Measurements from ENCODE around the gene SAE1.

The SAE1 gene

DNA sequence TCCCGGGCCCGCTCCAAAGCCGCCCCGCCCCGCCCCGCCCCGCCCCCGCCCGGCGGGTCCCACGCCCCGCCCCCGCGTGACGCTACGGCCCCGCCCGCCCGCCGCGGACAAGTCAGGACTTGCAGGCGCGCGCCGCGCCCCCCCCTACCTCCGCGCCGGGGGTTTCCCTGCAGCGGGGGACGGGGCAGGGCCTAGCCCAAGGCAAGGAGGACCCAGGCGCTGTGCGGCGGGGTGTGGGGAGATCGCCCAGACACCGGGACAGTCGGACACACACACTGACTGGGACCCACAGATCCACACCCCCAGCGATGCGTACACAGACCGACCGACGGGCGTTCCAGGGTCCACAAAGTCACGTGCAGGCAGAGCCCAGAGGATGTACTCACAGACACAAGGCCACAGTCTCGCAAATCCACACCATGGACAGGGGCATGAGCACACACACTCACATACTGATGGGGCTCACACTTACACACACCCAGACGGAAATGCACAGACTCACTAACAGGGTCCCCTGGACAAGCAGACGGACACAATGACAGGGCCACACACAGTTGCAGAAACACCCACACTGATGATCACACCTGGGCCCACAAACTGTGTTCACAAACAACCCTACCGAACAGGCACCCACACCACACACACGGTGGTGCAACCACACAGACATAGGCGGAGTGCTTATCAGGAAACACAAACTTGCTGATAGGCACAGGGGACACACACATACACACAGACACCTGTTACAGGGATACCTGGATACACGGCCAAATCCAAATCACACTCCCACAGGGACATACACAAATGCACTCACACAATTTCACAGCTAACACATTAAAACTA, 100.8 kb downstream of the SAE1 start:
- Histone ChIP-seq H2BK120ac (ENCODE audit: low read depth, low read length) (peak overlapping the region; percentile 96), H3K4me2 (ENCODE audit: insufficient read depth, low read length, poor library complexity, severe bottlenecking) (peak overlapping the region; percentile 97)

DNA sequence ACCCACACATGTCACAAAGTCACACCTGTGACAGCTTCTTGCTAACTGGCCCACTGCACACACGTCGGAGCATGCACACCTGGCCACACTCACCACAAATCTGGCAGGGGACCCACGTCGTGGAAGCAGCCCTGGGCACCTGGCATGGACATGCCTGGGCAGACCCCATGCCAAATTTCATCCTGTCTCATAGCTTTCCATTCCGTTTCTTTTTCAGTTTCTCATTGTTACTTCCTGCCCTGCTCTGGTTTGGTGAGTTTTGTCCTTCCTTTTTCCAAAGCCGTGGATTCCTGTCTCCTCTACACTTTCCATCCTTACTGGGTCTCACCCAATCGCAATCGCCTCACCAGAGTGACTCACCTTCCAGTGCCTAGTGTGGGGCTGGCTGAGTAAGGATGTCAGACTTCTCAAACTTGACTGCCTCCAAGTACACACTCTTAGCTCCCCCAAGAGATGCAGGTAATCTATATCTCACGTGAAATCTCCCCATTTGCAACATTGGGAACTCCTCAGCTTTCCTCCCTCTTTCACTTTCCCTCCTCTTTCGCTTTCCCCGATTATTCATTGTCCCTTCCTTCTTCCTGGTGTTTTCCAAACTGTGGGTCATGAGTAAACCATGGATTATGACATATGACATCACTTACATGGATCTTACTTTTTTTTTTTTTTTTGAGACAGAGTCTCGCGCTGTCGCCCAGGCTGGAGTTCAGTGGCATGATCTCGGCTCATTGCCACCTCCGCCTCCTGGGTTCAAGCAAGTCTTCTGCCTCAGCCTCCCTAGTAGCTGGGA, 102.0 kb downstream of the SAE1 start:
- Histone ChIP-seq H2BK15ac (ENCODE audit: low read length) (no peak overlapping the region), H3K4me2 (ENCODE audit: insufficient read depth, low read length, poor library complexity, severe bottlenecking) (no peak overlapping the region), H4K91ac (ENCODE audit: low read depth, low read length, poor library complexity) (no peak overlapping the region), H3K4ac (ENCODE audit: low read length) (peak overlapping the region; percentile 53), H3K27me3 (ENCODE audit: control insufficient read depth in 3 of 3, insufficient read depth in 3 of 3, low read depth in 1 of 3, low read length in 3 of 3) (no peaks in the 10 kb centered on the region), H3K27ac (replicated peaks; ENCODE audit: low read length) (no peak overlapping the region), H3K9ac (ENCODE audit: low read depth, low read length, poor library complexity) (no peak overlapping the region), H2BK120ac (ENCODE audit: low read depth, low read length) (no peak overlapping the region), H3K4me3 (ENCODE audit: low read length in 2 of 2) (no peak overlapping the region), H3K79me1 (ENCODE audit: low read depth, low read length) (peaks cover 11% of the 10 kb centered on the region), H2BK12ac (ENCODE audit: low read length) (no peak overlapping the region), H3K9me3 (replicated peaks in 1 of 2; ENCODE audit: control insufficient read depth in 2 of 2, insufficient read depth in 1 of 2, low read depth in 1 of 2, low read length in 2 of 2) (peaks cover 0 to 1% of the 10 kb centered on the region in 2 donors), H3K4me1 (ENCODE audit: control insufficient read depth in 2 of 2, insufficient read depth in 1 of 2, low read depth in 1 of 2, low read length in 2 of 2) (peaks cover 22 to 24% of the 10 kb centered on the region in 2 donors), H2BK5ac (ENCODE audit: low read length) (no peak overlapping the region), H2AK5ac (ENCODE audit: low read depth, low read length) (no peak overlapping the region), H2AFZ (ENCODE audit: low read length) (peak overlapping the region; percentile 3), H3K14ac (ENCODE audit: low read length) (no peak overlapping the region), H3K36me3 (replicated peaks in 1 of 2; ENCODE audit: control insufficient read depth in 2 of 2, insufficient read depth in 2 of 2, low read length in 2 of 2) (no peaks in the 10 kb centered on the region), H4K8ac (ENCODE audit: low read depth, low read length) (no peak overlapping the region), H3K23ac (ENCODE audit: low read depth, low read length, poor library complexity) (no peak overlapping the region), H3K18ac (ENCODE audit: low read length) (peak overlapping the region; percentile 69)
- no peak for DNase-seq (ENCODE audit: low spot score)
- WGBS, 2 donors (ENCODE audit: extremely low coverage in 2 of 2, insufficient read length in 2 of 2, insufficient replicate concordance in 1 of 2): no CpG with 5 or more reads among the region's 16 CpGs

More for the DNA sequence above, 100.8 kb downstream of the SAE1 start:
- no peaks in the 10 kb centered on the region for H3K27me3 ChIP-seq (ENCODE audit: control insufficient read depth in 3 of 3, insufficient read depth in 3 of 3, low read depth in 1 of 3, low read length in 3 of 3)
- peak overlapping the region; percentile 100 for H2AK5ac ChIP-seq (ENCODE audit: low read depth, low read length)
- peak overlapping the region; percentile 54 for H2AFZ ChIP-seq (ENCODE audit: low read length)
- H2BK5ac ChIP-seq (ENCODE audit: low read length): peak overlapping the region; percentile 100
- H3K4ac ChIP-seq (ENCODE audit: low read length): peak overlapping the region; percentile 2
- H3K79me1 ChIP-seq (ENCODE audit: low read depth, low read length): peaks cover 14% of the 10 kb centered on the region
- H4K91ac ChIP-seq (ENCODE audit: low read depth, low read length, poor library complexity): peak overlapping the region; percentile 100
- H2BK12ac ChIP-seq (ENCODE audit: low read length): peak overlapping the region; percentile 100
- peaks cover 0 to 1% of the 10 kb centered on the region in 2 donors for H3K9me3 ChIP-seq (replicated peaks in 1 of 2; ENCODE audit: control insufficient read depth in 2 of 2, insufficient read depth in 1 of 2, low read depth in 1 of 2, low read length in 2 of 2)
- WGBS, 2 donors (ENCODE audit: extremely low coverage in 2 of 2, insufficient read length in 2 of 2, insufficient replicate concordance in 1 of 2): no CpG with 5 or more reads among the region's 51 CpGs
- H3K4me3 ChIP-seq (ENCODE audit: low read length in 2 of 2): peak overlapping the region; percentile 58 to 83
- H3K9ac ChIP-seq (ENCODE audit: low read depth, low read length, poor library complexity): peak overlapping the region; percentile 92
- peak; percentile 75 for DNase-seq (ENCODE audit: low spot score)
- H3K27ac ChIP-seq (replicated peaks; ENCODE audit: low read length): peak overlapping the region; percentile 71
- peak overlapping the region; percentile 92 for H3K14ac ChIP-seq (ENCODE audit: low read length)
- H3K23ac ChIP-seq (ENCODE audit: low read depth, low read length, poor library complexity): peak overlapping the region; percentile 98
- peaks cover 27 to 30% of the 10 kb centered on the region in 2 donors for H3K4me1 ChIP-seq (ENCODE audit: control insufficient read depth in 2 of 2, insufficient read depth in 1 of 2, low read depth in 1 of 2, low read length in 2 of 2)
- no peaks in the 10 kb centered on the region for H3K36me3 ChIP-seq (replicated peaks in 1 of 2; ENCODE audit: control insufficient read depth in 2 of 2, insufficient read depth in 2 of 2, low read length in 2 of 2)
- peak overlapping the region; percentile 54 for H4K8ac ChIP-seq (ENCODE audit: low read depth, low read length)
- H2BK15ac ChIP-seq (ENCODE audit: low read length): peak overlapping the region; percentile 98
- peak overlapping the region; percentile 99 for H3K18ac ChIP-seq (ENCODE audit: low read length)

DNA sequence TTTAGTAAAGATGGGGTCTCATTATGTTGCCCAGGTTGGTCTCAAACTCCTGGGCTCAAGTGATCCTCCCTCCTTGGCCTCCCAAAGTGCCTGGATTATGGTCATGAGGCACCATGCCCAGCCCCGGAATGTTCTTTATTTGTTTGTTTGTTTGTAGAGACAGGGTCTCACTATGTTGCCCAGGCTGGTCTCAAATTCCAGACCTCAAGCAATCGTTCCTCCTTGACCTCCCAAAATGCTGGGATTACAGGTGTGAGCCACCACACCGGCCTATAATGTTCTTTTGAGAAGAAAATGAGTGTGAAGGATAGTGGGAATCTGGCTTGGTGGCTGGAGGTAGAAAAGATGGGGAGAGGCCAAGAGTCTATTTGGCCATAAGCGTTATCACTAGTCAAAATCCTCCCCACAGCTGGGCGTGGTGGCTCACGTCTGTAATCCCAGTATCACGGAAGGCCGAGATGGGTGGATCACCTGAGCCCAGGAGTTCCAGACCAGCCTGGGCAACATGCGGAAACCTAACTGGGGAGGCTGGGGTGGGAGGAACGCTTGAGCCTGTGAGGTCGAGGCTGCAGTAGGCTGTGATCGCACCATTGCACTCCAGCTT, 105.5 kb downstream of the SAE1 start:
- no peak overlapping the region for H3K4me3 ChIP-seq (ENCODE audit: low read length in 2 of 2)
- no peak overlapping the region for H2BK15ac ChIP-seq (ENCODE audit: low read length)
- no peaks in the 10 kb centered on the region for H3K36me3 ChIP-seq (replicated peaks in 1 of 2; ENCODE audit: control insufficient read depth in 2 of 2, insufficient read depth in 2 of 2, low read length in 2 of 2)
- H2BK120ac ChIP-seq (ENCODE audit: low read depth, low read length): no peak overlapping the region
- H4K8ac ChIP-seq (ENCODE audit: low read depth, low read length): no peak overlapping the region
- H3K27me3 ChIP-seq (ENCODE audit: control insufficient read depth in 3 of 3, insufficient read depth in 3 of 3, low read depth in 1 of 3, low read length in 3 of 3): peaks cover 0 to 19% (median 4%) of the 10 kb centered on the region in 3 experiments
- H3K4me2 ChIP-seq (ENCODE audit: insufficient read depth, low read length, poor library complexity, severe bottlenecking): no peak overlapping the region
- peaks cover 21 to 31% of the 10 kb centered on the region in 2 donors for H3K4me1 ChIP-seq (ENCODE audit: control insufficient read depth in 2 of 2, insufficient read depth in 1 of 2, low read depth in 1 of 2, low read length in 2 of 2)
- peaks cover 7% of the 10 kb centered on the region for H3K79me1 ChIP-seq (ENCODE audit: low read depth, low read length)
- H4K91ac ChIP-seq (ENCODE audit: low read depth, low read length, poor library complexity): no peak overlapping the region
- H3K23ac ChIP-seq (ENCODE audit: low read depth, low read length, poor library complexity): no peak overlapping the region
- peak overlapping the region; percentile 16 for H2BK12ac ChIP-seq (ENCODE audit: low read length)
- no peak overlapping the region for H2AFZ ChIP-seq (ENCODE audit: low read length)
- H3K14ac ChIP-seq (ENCODE audit: low read length): no peak overlapping the region
- H3K18ac ChIP-seq (ENCODE audit: low read length): peak overlapping the region; percentile 28
- peaks cover 0 to 1% of the 10 kb centered on the region in 2 donors for H3K9me3 ChIP-seq (replicated peaks in 1 of 2; ENCODE audit: control insufficient read depth in 2 of 2, insufficient read depth in 1 of 2, low read depth in 1 of 2, low read length in 2 of 2)
- no peak overlapping the region for H3K9ac ChIP-seq (ENCODE audit: low read depth, low read length, poor library complexity)
- no CpG with 5 or more reads among the region's 12 CpGs for WGBS, 2 donors (ENCODE audit: extremely low coverage in 2 of 2, insufficient read length in 2 of 2, insufficient replicate concordance in 1 of 2)
- H2AK5ac ChIP-seq (ENCODE audit: low read depth, low read length): peak overlapping the region; percentile 63
- H2BK5ac ChIP-seq (ENCODE audit: low read length): no peak overlapping the region
- DNase-seq (ENCODE audit: low spot score): no peak
- no peak overlapping the region for H3K27ac ChIP-seq (replicated peaks; ENCODE audit: low read length)
- no peak overlapping the region for H3K4ac ChIP-seq (ENCODE audit: low read length)
